ENCODE results near the gene ITPR3. TPM values are rescaled to one million over a fixed set of nuclear protein-coding genes. Genes with fewer than 3 reads are reported as not detected.

Gene ITPR3
- total RNA-seq, 2 experiments from 2014 or later = 56.6 to 83.5 TPM

GRCh38 chr6:33634946-33635345, 13.8 kb downstream of the ITPR3 start:
- no peak overlapping the region for H3K27ac ChIP-seq (ENCODE audit: low read depth, low read length, poor library complexity, severe bottlenecking)
- peaks cover 43% of the 10 kb centered on the region for H3K4me1 ChIP-seq (ENCODE audit: insufficient read depth, low read length, poor library complexity, severe bottlenecking)
- peaks cover 35% of the 10 kb centered on the region for H4K20me1 ChIP-seq (ENCODE audit: insufficient read depth, low read length)
- ChIA-PET POLR2A (interaction anchor here (1.1 kb wide), 1 partner anchor 76 kb away, joined by 5 read pairs; the partner anchor contains the start of gene UQCC2), CTCF (ENCODE audit: unreplicated experiment) (interaction anchor here (0.6 kb wide), 1 partner anchor 55 kb away, joined by 4 read pairs; the partner anchor contains the start of gene BAK1)
- intact Hi-C loops (cut with micrococcal nuclease; ENCODE audit: unreplicated experiment) = no loop called here
- H3K4me2 ChIP-seq (ENCODE audit: low read length) = no peak overlapping the region
- H2AFZ ChIP-seq (ENCODE audit: low read length) = no peak overlapping the region
- no TSS peak for BruUV-seq (replicated peaks)
- H3K36me3 ChIP-seq (ENCODE audit: insufficient read depth, low read length) = peaks cover 78% of the 10 kb centered on the region
- DNase-seq (ENCODE audit: low spot score) = no peak
- peaks cover 90% of the 10 kb centered on the region for H3K79me2 ChIP-seq (ENCODE audit: insufficient read depth, low read depth, low read length)
- TF ChIP-seq EZH2phosphoT487 (IDR thresholded peaks at IDR 0.05; ENCODE audit: borderline replicate concordance, low read depth, low read length) (no peak), CTCF (conservative IDR thresholded peaks at IDR 0.05; ENCODE audit: low read length) (no peak)
- no peak overlapping the region for H3K4me3 ChIP-seq (ENCODE audit: low read depth, low read length, poor library complexity, severe bottlenecking)
- H3K9me3 ChIP-seq (ENCODE audit: low read length) = no peaks in the 10 kb centered on the region
- H3K9me2 ChIP-seq (ENCODE audit: insufficient read depth, low read length) = no peaks in the 10 kb centered on the region

GRCh38 chr6:33636655-33637054, 15.5 kb downstream of the ITPR3 start:
- POLR2A ChIA-PET = no interaction called here

More at GRCh38 chr6:33636655-33637054, 15.5 kb downstream of the ITPR3 start:
- H3K9me2 ChIP-seq (ENCODE audit: insufficient read depth, low read length) = no peaks in the 10 kb centered on the region
- H3K4me3 ChIP-seq (ENCODE audit: low read depth, low read length, poor library complexity, severe bottlenecking) = no peak overlapping the region
- peaks cover 80% of the 10 kb centered on the region for H3K36me3 ChIP-seq (ENCODE audit: insufficient read depth, low read length)
- TF ChIP-seq CTCF (conservative IDR thresholded peaks at IDR 0.05; ENCODE audit: low read length) (no peak), EZH2phosphoT487 (IDR thresholded peaks at IDR 0.05; ENCODE audit: borderline replicate concordance, low read depth, low read length) (no peak)
- H3K4me2 ChIP-seq (ENCODE audit: low read length) = no peak overlapping the region
- H2AFZ ChIP-seq (ENCODE audit: low read length) = no peak overlapping the region
- CTCF ChIA-PET (ENCODE audit: unreplicated experiment) = no interaction called here
- no peaks in the 10 kb centered on the region for H3K9me3 ChIP-seq (ENCODE audit: low read length)
- no TSS peak for BruUV-seq (replicated peaks)
- H3K4me1 ChIP-seq (ENCODE audit: insufficient read depth, low read length, poor library complexity, severe bottlenecking) = peaks cover 33% of the 10 kb centered on the region
- no peak overlapping the region for H3K27ac ChIP-seq (ENCODE audit: low read depth, low read length, poor library complexity, severe bottlenecking)
- H4K20me1 ChIP-seq (ENCODE audit: insufficient read depth, low read length) = peaks cover 35% of the 10 kb centered on the region
- DNase-seq (ENCODE audit: low spot score) = no peak
- intact Hi-C loops (cut with micrococcal nuclease; ENCODE audit: unreplicated experiment) = no loop called here
- H3K79me2 ChIP-seq (ENCODE audit: insufficient read depth, low read depth, low read length) = peaks cover 74% of the 10 kb centered on the region
